ENCODE results near the gene FAM43B. TPM values are rescaled to one million over a fixed set of nuclear protein-coding genes. Genes with fewer than 3 reads are reported as not detected.

FAM43B gene
- total RNA-seq, 1 donor from 2014 or later, result not detected

- peak; percentile 18 for DNase-seq
Measured at GRCh38 chr1:20552728-20553445, 514 bp downstream of the FAM43B start.

GRCh38 chr1:20555025-20555757 lies 2.8 kb downstream of the FAM43B start:
- peak; percentile 15 for DNase-seq

GRCh38 chr1:20555758-20556120 lies 3.4 kb downstream of the FAM43B start:
- no peak for DNase-seq

GRCh38 chr1:20558191-20558590 lies 5.8 kb downstream of the FAM43B start:
- no peak for DNase-seq

- DNase-seq, result no peak
Measured at GRCh38 chr1:20560966-20561365, 8.6 kb downstream of the FAM43B start.

GRCh38 chr1:20565234-20565633 lies 12.9 kb downstream of the FAM43B start:
- DNase-seq, result no peak

- DNase-seq, result no peak
Measured at GRCh38 chr1:20569523-20570098, 17.2 kb downstream of the FAM43B start.

GRCh38 chr1:20571427-20571826 lies 19.1 kb downstream of the FAM43B start:
- no peak for DNase-seq

GRCh38 chr1:20573987-20574386 lies 21.6 kb downstream of the FAM43B start:
- no peak for DNase-seq

- peak; percentile 77 for DNase-seq
Measured at GRCh38 chr1:20574686-20575540, 22.5 kb downstream of the FAM43B start.

- DNase-seq, result no peak
Measured at GRCh38 chr1:20575541-20576336, 23.4 kb downstream of the FAM43B start.

GRCh38 chr1:20578062-20578461 lies 25.7 kb downstream of the FAM43B start:
- DNase-seq, result no peak

- DNase-seq, result no peak
Measured at GRCh38 chr1:20578721-20579395, 26.5 kb downstream of the FAM43B start.

- DNase-seq, result no peak
Measured at GRCh38 chr1:20584890-20585289, 32.5 kb downstream of the FAM43B start.

- DNase-seq, result no peak
Measured at GRCh38 chr1:20586953-20587660, 34.7 kb downstream of the FAM43B start.

- DNase-seq, result no peak
Measured at GRCh38 chr1:20587661-20588053, 35.3 kb downstream of the FAM43B start.

- no peak for DNase-seq
Measured at GRCh38 chr1:20588634-20589225, 36.4 kb downstream of the FAM43B start, which contains the start of gene CDA. Gene CDA (plus strand): TSS chr1:20589097. CDS start chr1:20589130, 33 bp downstream.

GRCh38 chr1:20589331-20590278 lies 37.2 kb downstream of the FAM43B start:
- peak; percentile 27 for DNase-seq
